Right forelimb (tissue), 1 donor: Measurements from ENCODE around the gene PHF2.

Experiments
- DNase-seq: peaks from one replicate; pipeline ENCODE4 v3.0.0-alpha.2; 2018

PHF2 gene

DNA sequence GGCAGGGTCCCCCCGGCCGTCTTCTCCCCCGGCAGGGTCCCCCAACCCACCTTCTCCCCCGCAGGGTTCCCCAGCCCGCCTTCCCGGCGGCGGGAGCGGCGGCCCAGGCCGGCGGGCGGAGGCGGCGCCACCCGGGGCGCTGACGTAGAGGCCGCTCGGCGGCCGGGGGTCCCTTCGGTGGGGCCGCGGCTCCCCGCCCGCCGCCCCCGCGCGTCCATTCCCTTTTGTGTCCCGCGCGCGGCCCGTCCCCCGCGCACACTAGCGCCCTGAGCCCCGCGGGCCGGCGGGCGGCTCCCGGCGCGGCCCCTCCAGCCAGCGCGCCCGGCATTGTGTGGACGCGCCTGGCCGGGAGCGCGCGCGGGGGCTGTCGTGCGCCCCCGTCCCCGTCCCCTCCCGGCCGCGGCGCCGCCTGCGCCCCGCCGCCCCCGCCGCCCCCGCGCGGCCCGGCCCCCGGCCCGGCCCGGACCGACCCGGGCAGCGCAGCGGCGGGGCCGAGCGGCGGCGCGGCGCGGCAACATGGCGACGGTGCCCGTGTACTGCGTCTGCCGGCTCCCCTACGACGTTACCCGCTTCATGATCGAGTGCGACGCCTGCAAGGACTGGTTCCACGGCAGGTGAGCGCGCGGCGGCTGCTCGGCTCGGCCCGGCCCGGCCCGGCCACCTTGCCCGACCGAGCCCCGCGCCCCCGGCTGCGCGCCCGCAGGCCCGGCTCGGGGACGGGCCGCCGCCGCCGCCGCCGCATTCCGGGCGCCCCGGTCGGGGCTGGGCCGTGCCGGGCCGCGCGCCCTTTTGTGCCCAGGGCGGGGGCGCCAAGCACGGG is at the start of gene PHF2:
Gene PHF2, plus strand, starts transcription at position 327 of the 820 bp plus-strand sequence. Its CDS starts 190 bp downstream, at position 517.
- DNase-seq: no peak

GRCh38 chr9:93531374-93531773 is 45.0 kb upstream of the PHF2 start:
- DNase-seq: no peak

- no peak for DNase-seq
Measured at GRCh38 chr9:93532141-93532540, 44.2 kb upstream of the PHF2 start.

DNA sequence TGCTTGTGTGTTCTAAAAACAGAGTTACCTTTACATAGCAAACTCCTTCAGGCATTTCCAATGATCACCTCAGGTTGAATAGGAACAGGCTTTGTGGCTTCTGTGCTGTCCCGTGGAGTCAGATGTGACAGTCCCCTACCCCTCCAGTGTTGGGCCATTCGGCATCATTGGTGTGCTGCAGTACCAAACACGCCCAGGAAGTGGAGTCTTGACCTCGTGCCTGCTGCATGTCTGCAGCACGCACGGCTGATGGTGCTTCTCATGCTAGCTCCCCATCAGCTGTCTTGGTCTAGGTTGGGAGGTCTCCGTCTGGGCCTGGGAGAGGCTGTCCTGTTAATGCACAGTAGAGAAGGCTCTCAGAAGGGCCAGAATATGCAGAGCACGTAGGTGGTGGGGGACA is 42.5 kb upstream of the PHF2 start:
- no peak for DNase-seq

GRCh38 chr9:93536167-93536566 is 40.2 kb upstream of the PHF2 start:
- no peak for DNase-seq

- no peak for DNase-seq
Measured at GRCh38 chr9:93536874-93537273, 39.5 kb upstream of the PHF2 start.

- DNase-seq: no peak
Measured at GRCh38 chr9:93540305-93540704, 36.1 kb upstream of the PHF2 start.

DNA sequence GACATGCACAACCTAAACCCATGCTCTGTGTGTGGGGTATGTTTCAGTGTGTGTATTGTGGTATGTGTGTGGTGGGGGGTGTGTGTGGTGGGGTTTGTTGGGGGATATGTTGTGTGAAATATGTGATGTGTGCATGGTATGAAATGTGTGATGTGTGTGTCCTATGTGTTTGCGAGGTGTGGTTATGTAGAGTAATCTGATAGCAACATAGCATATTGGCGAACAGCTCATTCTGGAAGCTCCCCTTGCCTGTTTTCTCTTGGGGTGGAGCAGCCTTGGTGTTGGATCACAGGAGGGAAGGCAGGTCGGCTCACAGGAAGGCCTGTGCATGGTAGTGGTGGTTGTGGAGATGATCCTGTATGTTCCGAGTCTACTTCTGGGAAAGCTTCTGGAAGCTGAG is 35.4 kb upstream of the PHF2 start:
- DNase-seq: no peak

DNA sequence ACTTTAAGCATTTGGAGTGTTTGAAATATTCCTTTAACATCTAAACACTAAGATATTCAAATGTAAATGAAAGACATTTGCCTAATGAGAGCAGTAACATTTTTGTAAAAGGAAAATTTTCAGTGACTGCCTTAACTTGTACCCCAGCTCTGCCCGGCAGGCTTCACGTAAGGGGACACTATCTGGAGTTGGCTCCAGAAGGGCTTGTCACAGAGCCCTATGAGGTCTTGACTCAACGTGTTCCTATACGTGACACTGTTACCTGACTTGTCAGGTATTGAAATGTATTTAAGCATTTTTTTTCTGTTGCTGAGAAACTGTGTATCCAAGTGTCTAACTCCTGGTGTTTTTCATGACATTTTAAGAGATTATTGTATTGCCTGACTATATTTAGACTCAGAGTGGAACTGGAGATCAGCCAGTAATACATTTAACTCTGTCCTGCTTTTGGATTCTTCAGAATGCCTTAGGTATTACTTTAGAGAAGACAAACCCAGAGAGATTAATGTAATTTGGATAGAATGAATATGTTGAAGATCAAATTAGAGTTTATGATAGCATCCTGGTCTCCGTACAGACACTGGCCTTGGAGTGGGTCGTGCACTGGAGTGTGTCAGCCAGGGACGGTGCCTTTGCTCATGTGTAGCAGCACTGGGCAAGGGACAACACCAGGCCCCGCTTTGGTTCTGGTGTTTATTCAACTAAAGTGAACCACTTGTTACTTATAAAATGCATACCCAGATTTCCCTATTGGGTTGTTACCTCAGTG is 34.6 kb upstream of the PHF2 start:
- DNase-seq: no peak

GRCh38 chr9:93543117-93543516 is 33.3 kb upstream of the PHF2 start:
- DNase-seq: no peak

DNA sequence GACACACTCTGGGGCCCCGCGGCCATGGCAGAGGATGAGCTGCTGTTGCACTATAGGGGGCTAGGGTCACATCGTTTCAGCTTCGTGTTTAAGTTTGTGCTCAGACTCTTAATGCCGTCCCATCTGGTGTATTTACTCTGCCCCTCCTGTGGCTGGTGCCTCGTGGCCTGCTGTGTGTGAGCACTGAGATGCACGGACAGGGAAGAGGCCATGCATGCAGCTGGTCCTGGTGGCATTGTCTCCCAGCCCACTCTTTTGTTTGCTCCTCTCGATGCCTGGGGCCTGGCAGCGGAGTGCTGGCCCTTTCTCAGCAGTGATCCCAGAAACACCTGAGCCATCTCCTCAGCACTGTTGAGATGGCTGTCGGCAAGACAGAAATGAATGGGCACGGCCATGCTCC is 30.0 kb upstream of the PHF2 start:
- DNase-seq: no peak

- no peak for DNase-seq
Measured at GRCh38 chr9:93549611-93550010, 26.8 kb upstream of the PHF2 start.

- no peak for DNase-seq
Measured at GRCh38 chr9:93552923-93553322, 23.5 kb upstream of the PHF2 start.

GRCh38 chr9:93555370-93555769 is 21.0 kb upstream of the PHF2 start:
- DNase-seq: no peak

- no peak for DNase-seq
Measured at GRCh38 chr9:93557366-93558137, 18.8 kb upstream of the PHF2 start.

GRCh38 chr9:93558503-93558902 is 17.9 kb upstream of the PHF2 start:
- no peak for DNase-seq

GRCh38 chr9:93560991-93561390 is 15.4 kb upstream of the PHF2 start:
- no peak for DNase-seq

GRCh38 chr9:93562157-93562556 is 14.2 kb upstream of the PHF2 start:
- no peak for DNase-seq

- no peak for DNase-seq
Measured at GRCh38 chr9:93565089-93565488, 11.3 kb upstream of the PHF2 start.

- peak; percentile 99 for DNase-seq
Measured at GRCh38 chr9:93566408-93567270, 9.7 kb upstream of the PHF2 start.

- no peak for DNase-seq
Measured at GRCh38 chr9:93567271-93567959, 9.0 kb upstream of the PHF2 start.

DNA sequence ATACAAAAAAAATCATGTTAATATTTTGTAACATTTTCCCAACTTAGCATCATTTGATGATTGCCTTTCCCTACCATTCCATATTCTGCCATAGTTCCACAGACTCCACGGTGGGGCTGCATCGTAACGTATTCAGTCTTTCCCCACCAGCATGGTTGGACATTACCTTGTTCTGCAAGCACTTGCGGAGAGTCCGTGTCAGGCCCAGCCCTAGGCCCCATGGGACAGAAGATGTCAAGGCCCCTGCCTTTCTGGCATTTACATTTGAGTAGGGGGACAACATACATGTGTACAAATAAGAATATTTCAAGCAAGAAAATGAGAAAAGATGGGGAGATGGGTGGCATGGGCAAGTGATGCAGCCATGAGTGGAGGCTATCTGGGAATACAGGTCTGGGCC is 8.2 kb upstream of the PHF2 start:
- no peak for DNase-seq
